SK-N-SH treated with all-trans-retinoic acid at 6 μM for 48 hours (cell line): ENCODE data around the gene UROD.

Experiments used
- ATAC-seq: fragments of 200-7000 bp; cut with Tn5 transposase; 3 replicates; pipeline ENCODE4 v1.9.1; 2020; ENCODE audit warnings: mild to moderate bottlenecking, moderate library complexity
- ARNTL ChIP-seq: fragments of 450-650 bp; formaldehyde crosslinking; IDR thresholded peaks from 2 replicates; pipeline ENCODE4 v1.5.0; 2020; ENCODE audit warnings: low read depth, mild to moderate bottlenecking, moderate library complexity, borderline replicate concordance
- BACH2 ChIP-seq: fragments of 250-450 bp; sonication (Bioruptor Pico); IDR thresholded peaks from 2 replicates; pipeline ENCODE4 v1.9.0; 2021; ENCODE audit warnings: mild to moderate bottlenecking, borderline replicate concordance
- CSDC2 ChIP-seq: fragments of 250-450 bp; sonication (Bioruptor Pico); IDR thresholded peaks from 2 replicates; pipeline ENCODE4 v1.5.0; 2020; ENCODE audit warnings: mild to moderate bottlenecking, moderate library complexity
- ESRRG ChIP-seq: fragments of 250-450 bp; sonication (Bioruptor Pico); IDR thresholded peaks from 2 replicates; pipeline ENCODE4 v1.6.1; 2021; ENCODE audit warnings: mild to moderate bottlenecking
- ISL1 ChIP-seq: fragments of 250-450 bp; sonication (Bioruptor Pico); IDR thresholded peaks from 2 replicates; pipeline ENCODE4 v2.1.2; 2022; ENCODE audit warnings: mild to moderate bottlenecking, moderate library complexity
- OSR1 ChIP-seq: fragments of 250-450 bp; sonication (Bioruptor Pico); IDR thresholded peaks from 2 replicates; pipeline ENCODE4 v1.8.0; 2022; ENCODE audit warnings: moderate library complexity, mild to moderate bottlenecking, inconsistent platforms
- PPARA ChIP-seq: fragments of 250-450 bp; sonication (Bioruptor Pico); IDR thresholded peaks from 2 replicates; pipeline ENCODE4 v1.5.0; 2020; ENCODE audit warnings: mild to moderate bottlenecking, borderline replicate concordance
- RARB ChIP-seq: fragments of 250-450 bp; sonication (Bioruptor Pico); IDR thresholded peaks from 2 replicates; pipeline ENCODE4 v1.8.0; 2021; ENCODE audit warnings: mild to moderate bottlenecking, moderate library complexity
- TCF4 ChIP-seq: fragments of 250-450 bp; sonication (Bioruptor Pico); IDR thresholded peaks from 2 replicates; pipeline ENCODE4 v1.8.0; 2021; ENCODE audit warnings: mild to moderate bottlenecking, moderate library complexity, borderline replicate concordance
- ZC3H10 ChIP-seq: fragments of 250-450 bp; sonication (Bioruptor Pico); IDR thresholded peaks from 2 replicates; pipeline ENCODE4 v1.5.1; 2021; ENCODE audit warnings: mild to moderate bottlenecking, moderate library complexity
- ZFP3 ChIP-seq: fragments of 250-450 bp; sonication (Bioruptor Pico); IDR thresholded peaks from 2 replicates; pipeline ENCODE4 v1.5.0; 2020; ENCODE audit warnings: mild to moderate bottlenecking, moderate library complexity
- ZFP30 ChIP-seq: fragments of 450-650 bp; formaldehyde crosslinking; IDR thresholded peaks from 2 replicates; pipeline ENCODE4 v1.5.0; 2022; ENCODE audit warnings: mild to moderate bottlenecking, moderate library complexity
- ZNF565 ChIP-seq: fragments of 450-650 bp; formaldehyde crosslinking; conservative IDR thresholded peaks from 2 replicates; pipeline ENCODE4 v1.5.0; 2020; ENCODE audit warnings: low read depth, mild to moderate bottlenecking, moderate library complexity
- ZNF70 ChIP-seq: fragments of 450-650 bp; formaldehyde crosslinking; IDR thresholded peaks from 2 replicates; pipeline ENCODE4 v1.5.0; 2020; ENCODE audit warnings: mild to moderate bottlenecking, moderate library complexity
- ZNF8 ChIP-seq: fragments of 450-650 bp; formaldehyde crosslinking; IDR thresholded peaks from 2 replicates; pipeline ENCODE4 v1.5.0; 2020; ENCODE audit warnings: mild to moderate bottlenecking, moderate library complexity
- TF ChIP-seq, protein P1 (sequence below): fragments of 250-450 bp; sonication (Bioruptor Pico); IDR thresholded peaks from 2 replicates; pipeline ENCODE4 v1.5.1; 2020; ENCODE audit warnings: low read depth, mild to moderate bottlenecking, moderate library complexity
- TF ChIP-seq, protein P2 (sequence below): fragments of 250-450 bp; sonication (Bioruptor Pico); IDR thresholded peaks from 2 replicates; pipeline ENCODE4 v1.5.0; 2020; ENCODE audit warnings: mild to moderate bottlenecking, moderate library complexity
- TF ChIP-seq, protein P3 (sequence below): fragments of 250-450 bp; sonication (Bioruptor Pico); IDR thresholded peaks from 2 replicates; pipeline ENCODE4 v1.5.1; 2021; ENCODE audit warnings: mild to moderate bottlenecking, moderate library complexity
- TF ChIP-seq, protein P4 (sequence below): fragments of 250-450 bp; sonication (Bioruptor Pico); IDR thresholded peaks from 2 replicates; pipeline ENCODE4 v1.8.0; 2020; ENCODE audit warnings: mild to moderate bottlenecking, moderate library complexity, borderline replicate concordance

Gene UROD

DNA sequence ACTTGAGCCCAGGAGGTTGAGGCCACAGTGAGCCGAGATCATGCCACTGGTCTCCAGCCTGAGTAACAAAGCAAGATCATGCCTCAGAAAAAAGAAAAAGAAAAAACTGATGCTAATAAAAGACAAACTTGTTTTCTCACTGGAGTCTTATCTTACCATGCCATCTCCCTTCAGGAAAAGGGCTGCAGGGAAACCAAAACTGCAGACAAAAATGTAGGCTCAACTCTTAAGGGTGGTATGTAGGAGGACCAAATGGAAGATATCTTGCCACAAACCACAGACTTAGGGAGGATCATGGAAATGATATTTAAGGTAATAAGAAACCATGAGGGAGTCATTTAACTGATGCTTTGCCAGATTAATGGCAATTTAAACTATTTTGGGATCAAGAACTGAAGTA lies 32.9 kb downstream of the UROD start (continued):
- TF ChIP-seq TCF4 (CRISPR knock-in tag) (no peak), ZNF8 (CRISPR knock-in tag) (no peak), ESRRG (CRISPR knock-in tag) (no peak), BACH2 (CRISPR knock-in tag) (no peak), ZC3H10 (CRISPR knock-in tag) (no peak)
- TF ChIP-seq, protein P1, sequence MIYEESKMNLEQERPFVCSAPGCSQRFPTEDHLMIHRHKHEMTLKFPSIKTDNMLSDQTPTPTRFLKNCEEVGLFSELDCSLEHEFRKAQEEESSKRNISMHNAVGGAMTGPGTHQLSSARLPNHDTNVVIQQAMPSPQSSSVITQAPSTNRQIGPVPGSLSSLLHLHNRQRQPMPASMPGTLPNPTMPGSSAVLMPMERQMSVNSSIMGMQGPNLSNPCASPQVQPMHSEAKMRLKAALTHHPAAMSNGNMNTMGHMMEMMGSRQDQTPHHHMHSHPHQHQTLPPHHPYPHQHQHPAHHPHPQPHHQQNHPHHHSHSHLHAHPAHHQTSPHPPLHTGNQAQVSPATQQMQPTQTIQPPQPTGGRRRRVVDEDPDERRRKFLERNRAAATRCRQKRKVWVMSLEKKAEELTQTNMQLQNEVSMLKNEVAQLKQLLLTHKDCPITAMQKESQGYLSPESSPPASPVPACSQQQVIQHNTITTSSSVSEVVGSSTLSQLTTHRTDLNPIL (CRISPR knock-in tag): no peak

DNA sequence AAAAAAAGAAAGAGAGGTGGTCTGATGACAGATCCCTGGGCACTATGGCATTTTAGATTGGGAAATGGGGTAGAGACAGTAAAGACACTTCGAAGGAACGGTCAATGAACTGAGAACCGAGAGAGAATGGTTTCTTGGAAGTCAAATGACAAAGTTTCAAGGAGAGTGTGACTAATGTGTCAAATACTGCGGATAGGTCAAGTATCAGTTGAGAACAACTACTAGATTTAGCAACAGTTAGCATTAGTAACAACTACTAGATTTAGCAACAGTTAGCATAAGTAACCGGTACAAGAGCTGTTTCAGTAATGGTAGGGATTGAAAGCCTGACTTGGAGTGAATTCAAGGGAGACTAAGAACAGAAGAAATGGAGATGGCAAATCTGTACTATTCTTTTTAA lies 35.0 kb downstream of the UROD start:
- TF ChIP-seq OSR1 (CRISPR knock-in tag): no peak
- no peak for TF ChIP-seq ZC3H10 (CRISPR knock-in tag)
- TF ChIP-seq ISL1 (CRISPR knock-in tag): no peak
- no peak for TF ChIP-seq ZNF70 (CRISPR knock-in tag)
- TF ChIP-seq ZFP3 (CRISPR knock-in tag): no peak
- TF ChIP-seq, protein P2, sequence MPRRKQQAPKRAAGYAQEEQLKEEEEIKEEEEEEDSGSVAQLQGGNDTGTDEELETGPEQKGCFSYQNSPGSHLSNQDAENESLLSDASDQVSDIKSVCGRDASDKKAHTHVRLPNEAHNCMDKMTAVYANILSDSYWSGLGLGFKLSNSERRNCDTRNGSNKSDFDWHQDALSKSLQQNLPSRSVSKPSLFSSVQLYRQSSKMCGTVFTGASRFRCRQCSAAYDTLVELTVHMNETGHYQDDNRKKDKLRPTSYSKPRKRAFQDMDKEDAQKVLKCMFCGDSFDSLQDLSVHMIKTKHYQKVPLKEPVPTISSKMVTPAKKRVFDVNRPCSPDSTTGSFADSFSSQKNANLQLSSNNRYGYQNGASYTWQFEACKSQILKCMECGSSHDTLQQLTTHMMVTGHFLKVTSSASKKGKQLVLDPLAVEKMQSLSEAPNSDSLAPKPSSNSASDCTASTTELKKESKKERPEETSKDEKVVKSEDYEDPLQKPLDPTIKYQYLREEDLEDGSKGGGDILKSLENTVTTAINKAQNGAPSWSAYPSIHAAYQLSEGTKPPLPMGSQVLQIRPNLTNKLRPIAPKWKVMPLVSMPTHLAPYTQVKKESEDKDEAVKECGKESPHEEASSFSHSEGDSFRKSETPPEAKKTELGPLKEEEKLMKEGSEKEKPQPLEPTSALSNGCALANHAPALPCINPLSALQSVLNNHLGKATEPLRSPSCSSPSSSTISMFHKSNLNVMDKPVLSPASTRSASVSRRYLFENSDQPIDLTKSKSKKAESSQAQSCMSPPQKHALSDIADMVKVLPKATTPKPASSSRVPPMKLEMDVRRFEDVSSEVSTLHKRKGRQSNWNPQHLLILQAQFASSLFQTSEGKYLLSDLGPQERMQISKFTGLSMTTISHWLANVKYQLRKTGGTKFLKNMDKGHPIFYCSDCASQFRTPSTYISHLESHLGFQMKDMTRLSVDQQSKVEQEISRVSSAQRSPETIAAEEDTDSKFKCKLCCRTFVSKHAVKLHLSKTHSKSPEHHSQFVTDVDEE (CRISPR knock-in tag): no peak
- TF ChIP-seq, protein P1 (CRISPR knock-in tag): no peak
- TF ChIP-seq TCF4 (CRISPR knock-in tag): no peak
- ATAC-seq: no peak

DNA sequence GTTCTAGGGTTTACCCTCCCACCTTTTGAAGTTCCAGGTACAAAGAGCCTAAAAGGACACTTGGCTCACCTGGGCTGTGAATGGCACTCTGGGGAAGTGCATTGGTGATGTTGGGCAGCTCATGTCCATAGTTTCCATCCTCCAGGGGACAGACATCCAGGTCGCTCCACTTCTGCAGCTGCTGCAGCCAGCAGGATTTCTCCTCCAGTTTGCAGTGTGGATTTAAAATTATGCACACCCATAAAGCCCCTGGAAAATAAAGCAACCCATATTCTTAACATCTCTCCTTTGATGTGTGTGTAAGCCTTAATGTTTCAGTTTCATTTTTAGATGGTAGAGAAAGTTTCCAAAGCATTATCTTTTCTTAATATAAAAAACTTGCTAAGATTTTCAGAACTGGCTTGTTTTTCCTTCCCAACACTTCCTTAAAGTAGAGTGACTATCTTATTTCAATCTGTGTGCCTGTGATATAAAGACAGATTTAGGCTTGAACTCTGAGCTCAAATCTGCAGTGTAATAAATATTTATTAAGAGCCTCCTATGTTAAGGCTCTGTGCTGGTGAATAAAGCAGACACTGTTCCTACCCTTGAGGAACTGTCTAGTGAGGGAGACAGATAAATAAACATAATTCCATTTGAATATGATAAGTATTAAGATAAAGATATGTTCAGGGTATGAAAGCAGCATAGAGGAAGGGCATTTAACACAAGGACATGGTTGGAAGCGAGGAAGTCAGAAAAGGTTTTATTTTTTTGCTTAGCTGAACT lies 39.1 kb downstream of the UROD start:
- no peak for TF ChIP-seq ZC3H10 (CRISPR knock-in tag)
- no peak for TF ChIP-seq OSR1 (CRISPR knock-in tag)
- no peak for TF ChIP-seq ZNF565
- no peak for TF ChIP-seq ESRRG (CRISPR knock-in tag)
- TF ChIP-seq ZNF70 (CRISPR knock-in tag): no peak
- TF ChIP-seq PPARA: no peak
- TF ChIP-seq, protein P3, sequence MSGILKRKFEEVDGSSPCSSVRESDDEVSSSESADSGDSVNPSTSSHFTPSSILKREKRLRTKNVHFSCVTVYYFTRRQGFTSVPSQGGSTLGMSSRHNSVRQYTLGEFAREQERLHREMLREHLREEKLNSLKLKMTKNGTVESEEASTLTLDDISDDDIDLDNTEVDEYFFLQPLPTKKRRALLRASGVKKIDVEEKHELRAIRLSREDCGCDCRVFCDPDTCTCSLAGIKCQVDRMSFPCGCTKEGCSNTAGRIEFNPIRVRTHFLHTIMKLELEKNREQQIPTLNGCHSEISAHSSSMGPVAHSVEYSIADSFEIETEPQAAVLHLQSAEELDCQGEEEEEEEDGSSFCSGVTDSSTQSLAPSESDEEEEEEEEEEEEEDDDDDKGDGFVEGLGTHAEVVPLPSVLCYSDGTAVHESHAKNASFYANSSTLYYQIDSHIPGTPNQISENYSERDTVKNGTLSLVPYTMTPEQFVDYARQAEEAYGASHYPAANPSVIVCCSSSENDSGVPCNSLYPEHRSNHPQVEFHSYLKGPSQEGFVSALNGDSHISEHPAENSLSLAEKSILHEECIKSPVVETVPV (CRISPR knock-in tag): no peak
- TF ChIP-seq, protein P2 (CRISPR knock-in tag): no peak
- no peak; the same call in 2 of the 3 replicates for ATAC-seq

DNA sequence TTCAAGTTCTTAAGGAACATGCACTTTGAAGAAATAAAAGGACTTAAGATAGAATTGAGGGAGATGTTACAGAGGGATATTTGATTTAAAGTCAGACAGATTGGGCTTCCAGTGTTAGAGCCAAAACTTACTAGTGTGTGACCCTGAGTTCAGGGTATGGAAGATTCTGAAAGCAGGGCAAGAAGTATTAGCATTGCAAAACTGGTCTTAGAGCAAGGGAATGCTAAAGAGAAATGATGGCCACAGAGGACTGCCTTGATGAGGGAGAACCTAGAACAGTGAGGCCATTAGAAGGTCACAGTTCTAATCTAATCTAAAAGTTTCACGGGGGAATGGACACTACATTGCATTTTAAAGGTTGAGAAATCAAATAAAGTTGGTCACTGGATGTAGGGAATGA lies 45.5 kb downstream of the UROD start:
- no peak for ATAC-seq
- TF ChIP-seq PPARA (no peak), ZNF70 (CRISPR knock-in tag) (no peak), ZFP30 (CRISPR knock-in tag) (no peak), BACH2 (CRISPR knock-in tag) (no peak), ZFP3 (CRISPR knock-in tag) (no peak), ISL1 (CRISPR knock-in tag) (no peak), RARB (CRISPR knock-in tag) (no peak), ARNTL (CRISPR knock-in tag) (no peak), ZC3H10 (CRISPR knock-in tag) (no peak), TCF4 (CRISPR knock-in tag) (no peak), ZNF8 (CRISPR knock-in tag) (no peak), CSDC2 (CRISPR knock-in tag) (no peak)
- TF ChIP-seq, protein P4, sequence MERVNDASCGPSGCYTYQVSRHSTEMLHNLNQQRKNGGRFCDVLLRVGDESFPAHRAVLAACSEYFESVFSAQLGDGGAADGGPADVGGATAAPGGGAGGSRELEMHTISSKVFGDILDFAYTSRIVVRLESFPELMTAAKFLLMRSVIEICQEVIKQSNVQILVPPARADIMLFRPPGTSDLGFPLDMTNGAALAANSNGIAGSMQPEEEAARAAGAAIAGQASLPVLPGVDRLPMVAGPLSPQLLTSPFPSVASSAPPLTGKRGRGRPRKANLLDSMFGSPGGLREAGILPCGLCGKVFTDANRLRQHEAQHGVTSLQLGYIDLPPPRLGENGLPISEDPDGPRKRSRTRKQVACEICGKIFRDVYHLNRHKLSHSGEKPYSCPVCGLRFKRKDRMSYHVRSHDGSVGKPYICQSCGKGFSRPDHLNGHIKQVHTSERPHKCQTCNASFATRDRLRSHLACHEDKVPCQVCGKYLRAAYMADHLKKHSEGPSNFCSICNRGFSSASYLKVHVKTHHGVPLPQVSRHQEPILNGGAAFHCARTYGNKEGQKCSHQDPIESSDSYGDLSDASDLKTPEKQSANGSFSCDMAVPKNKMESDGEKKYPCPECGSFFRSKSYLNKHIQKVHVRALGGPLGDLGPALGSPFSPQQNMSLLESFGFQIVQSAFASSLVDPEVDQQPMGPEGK (CRISPR knock-in tag): no peak
- TF ChIP-seq, protein P3 (CRISPR knock-in tag): no peak
